Pons (tissue), 1 donor: Measurements from ENCODE around the gene TLR10.

Experiments used
- DNase-seq: peaks from one replicate; pipeline ENCODE4 v3.0.0-alpha.2; 2016; ENCODE audit warnings: low spot score

The TLR10 gene

DNA sequence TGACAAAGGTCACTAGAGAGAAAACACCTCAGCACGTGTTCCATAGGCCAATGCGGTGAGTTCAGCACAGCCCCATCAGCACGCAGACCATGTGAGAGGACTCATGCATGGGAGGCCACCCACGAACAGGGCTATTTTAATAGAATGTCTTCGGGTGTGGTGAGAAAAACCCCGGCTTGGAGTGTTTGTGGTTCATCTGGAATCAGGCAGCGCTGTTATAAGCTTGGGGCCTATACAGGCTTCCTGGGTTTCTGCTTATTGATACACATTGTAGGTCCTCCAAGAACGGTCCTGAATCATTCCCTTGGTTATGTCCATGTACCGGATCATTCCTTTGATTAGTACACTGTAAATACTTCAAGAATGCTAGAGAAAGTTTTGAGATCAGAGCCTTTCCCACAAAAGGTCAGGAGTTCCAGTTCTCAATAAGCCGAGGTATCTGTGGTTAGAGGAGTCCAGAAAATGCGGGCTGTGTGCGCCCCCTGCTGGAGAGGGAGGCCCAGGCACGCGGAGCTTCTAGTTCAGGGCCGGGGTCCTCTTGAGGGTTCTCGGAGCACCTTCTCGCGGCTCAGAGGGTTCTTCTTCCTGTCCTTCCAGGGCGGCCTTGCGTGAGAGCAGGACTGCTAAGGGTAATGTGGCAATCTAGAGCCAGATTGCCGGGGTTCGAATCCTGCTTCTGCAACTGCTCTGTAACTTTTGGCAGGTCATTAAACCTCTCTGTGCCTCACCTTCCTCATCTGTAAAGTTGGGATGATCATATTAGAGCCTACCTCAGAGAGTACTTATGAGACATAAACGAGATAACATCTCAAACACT is 51.8 kb downstream of the TLR10 start:
- peak; percentile 80 for DNase-seq

DNA sequence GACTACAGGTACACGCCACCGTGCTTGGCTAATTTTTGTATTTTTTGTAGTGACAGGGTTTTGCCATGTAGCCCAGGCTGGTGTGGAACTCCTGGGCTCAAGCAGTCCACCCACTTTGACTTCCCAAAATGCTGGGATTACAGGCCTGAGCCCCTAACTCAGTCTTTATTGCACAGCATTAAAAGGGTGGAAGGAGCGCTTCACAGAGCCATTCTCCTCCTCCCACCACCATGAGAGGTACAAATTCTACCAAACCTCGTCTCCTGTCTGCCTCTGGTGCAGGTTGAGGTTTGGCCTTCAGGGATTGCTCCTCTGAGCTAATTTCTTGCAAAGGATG is 52.3 kb downstream of the TLR10 start:
- DNase-seq: no peak

GRCh38 chr4:38728631-38729141 is 54.1 kb downstream of the TLR10 start:
- DNase-seq: no peak

DNA sequence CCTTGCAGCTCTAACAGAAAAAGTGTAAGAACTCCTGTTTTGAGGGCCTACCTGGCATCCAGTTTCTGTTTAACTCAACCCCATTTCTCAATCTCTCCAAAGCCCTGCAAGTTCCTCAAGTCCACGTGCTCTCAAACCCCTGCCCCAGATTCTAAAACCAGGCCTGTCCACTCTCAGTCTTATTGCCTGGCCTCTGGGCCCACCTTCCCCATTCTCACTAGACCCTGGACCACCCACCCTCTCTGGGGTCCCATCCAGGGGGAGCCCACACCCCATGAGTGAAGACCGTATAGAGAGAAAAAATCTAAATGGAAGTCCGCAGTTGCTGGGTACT is 58.3 kb downstream of the TLR10 start:
- no peak for DNase-seq

DNA sequence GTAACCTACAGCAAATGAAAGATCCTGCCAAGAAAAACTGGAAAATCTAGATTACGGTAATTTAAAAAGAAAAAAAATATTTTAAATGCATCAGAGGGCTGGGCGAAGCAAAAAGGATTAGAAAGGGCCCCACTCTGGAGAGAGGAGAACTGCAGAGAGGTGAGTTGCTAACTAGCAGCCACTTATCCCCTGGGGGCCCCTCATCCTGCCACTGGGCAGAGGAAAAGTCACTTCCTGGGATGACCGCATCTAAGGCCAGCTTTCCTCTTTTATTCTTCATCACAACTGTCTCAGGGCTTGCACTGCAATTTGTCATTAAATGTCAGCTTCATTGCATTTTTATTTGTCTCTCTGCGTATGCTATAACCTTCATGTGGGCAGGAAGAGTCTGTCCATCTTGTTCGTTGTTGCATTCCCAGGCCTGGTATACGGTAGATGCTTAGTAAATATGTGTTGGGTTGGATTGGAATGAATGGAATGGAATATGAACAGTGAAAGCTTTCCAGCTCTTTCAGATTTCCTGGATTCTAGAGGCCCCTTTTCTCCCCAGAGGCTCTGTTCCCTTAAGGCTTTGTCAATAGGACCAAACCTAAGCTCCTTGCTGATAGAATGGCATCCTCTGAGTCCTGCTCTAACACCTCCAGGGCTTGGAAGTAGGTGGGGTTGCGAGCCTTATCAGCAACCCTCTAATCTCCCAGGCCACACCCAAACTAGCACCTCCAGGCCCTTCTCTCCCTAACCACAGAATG is 58.9 kb downstream of the TLR10 start:
- no peak for DNase-seq

DNA sequence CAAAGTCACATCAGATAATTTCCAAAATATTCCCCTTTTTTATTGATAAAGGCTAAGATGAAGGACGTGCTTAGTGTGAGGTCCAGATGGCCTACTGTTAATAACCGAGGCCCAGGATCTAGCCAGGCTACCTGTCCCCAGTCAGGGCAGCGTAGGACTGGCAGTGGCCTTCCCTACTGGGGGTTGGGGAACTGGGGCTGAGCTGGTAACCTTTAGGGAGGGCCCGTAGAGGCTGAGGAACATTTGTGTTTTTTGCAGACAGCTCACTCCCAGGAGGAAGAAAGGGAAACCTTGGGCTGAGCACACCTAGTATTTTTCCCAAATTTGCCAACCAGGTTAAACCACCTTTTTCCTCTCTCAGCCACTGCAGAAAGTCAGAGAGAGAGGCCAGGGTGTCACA is 59.7 kb downstream of the TLR10 start:
- DNase-seq: no peak
